Fibroblast of lung (primary cell): Measurements from ENCODE around the gene HLA-B.

Experiments used
- CTCF ChIP-seq, 2 donors: IDR thresholded peaks in 1 of 2; conservative IDR thresholded peaks in 1 of 2; 1 replicate in 1 of 2; 2 replicates in 1 of 2; pipeline ENCODE4 v1.5.1; 2011 to 2012; ENCODE audit warnings: low read length in 2 of 2, control low read depth in 1 of 2, inconsistent platforms in 1 of 2, low read depth in 1 of 2, mild to moderate bottlenecking in 1 of 2
- EZH2 ChIP-seq: IDR thresholded peaks from 2 replicates; pipeline ENCODE4 v1.5.1; 2012; ENCODE audit warnings: low read length, control low read depth, mild to moderate bottlenecking; ENCODE audit errors: missing control alignments

GRCh38 chr6:31386977-31387376, 30.0 kb upstream of the HLA-B start:
- no peak for TF ChIP-seq CTCF (conservative IDR thresholded peaks at IDR 0.05 in 1 of 2, IDR thresholded peaks at IDR 0.05 in 1 of 2; ENCODE audit: low read depth in 1 of 2, low read length in 2 of 2)
- TF ChIP-seq EZH2: no peak
